ENCODE measurements around the gene PDE7B. TPM values are rescaled to one million over a fixed set of nuclear protein-coding genes. Genes with fewer than 3 reads are reported as not detected.
A peak's percentile ranks its signal among the peaks of the same experiment; 100 is the strongest.

The PDE7B gene
- total and polyA plus RNA-seq, 4 donors, result 0.26 to 3.7 (median 1.8) TPM

DNA sequence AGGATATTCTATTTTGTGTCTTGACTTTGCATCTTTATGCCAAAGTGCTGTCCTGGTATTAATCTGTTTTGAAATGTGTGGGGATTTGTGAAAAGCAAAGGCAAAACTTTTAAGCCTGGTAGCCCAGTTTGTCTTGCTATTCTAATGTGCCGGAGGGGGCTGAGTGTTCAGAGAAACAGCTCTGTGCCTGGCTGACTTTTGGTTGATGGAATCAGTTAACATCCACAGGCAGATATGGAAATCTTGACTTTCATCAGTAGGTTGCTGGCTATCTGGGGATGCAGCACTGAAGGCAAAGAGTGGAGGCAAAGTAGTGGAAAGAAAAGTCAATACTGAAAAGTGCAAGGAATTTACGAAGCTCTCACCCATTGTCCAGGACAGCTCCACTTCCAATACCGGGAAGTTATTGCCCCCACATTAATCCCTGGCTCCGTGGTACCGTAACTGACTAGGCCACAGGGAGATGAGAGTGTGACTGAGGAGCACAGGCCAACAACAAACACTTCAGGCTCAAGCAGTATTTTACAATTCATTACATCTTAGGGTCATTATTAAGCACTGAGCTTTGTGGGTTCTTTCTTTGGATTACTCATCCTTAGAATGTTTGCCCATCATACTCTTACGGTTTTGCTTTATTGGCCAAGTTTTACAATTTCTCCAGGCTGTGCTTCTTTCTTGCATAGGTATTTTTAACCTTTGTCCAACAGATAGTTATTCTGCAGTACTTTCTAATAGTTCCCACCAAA, 234.0 kb downstream of the PDE7B start:
- no peak for DNase-seq
- peak; percentile 30 for ATAC-seq (ENCODE audit: insufficient read depth, low FRiP score)
- H3K27ac ChIP-seq (ENCODE audit: low read depth in 1 of 2, low read length in 1 of 2), result no peak overlapping the region
- H3K4me1 ChIP-seq (ENCODE audit: control insufficient read depth in 5 of 5, insufficient read depth in 5 of 5, low read length in 5 of 5), result peaks cover 0 to 31% (median 9%) of the 10 kb centered on the region in 5 donors
- no peaks in the 10 kb centered on the region for H3K9me3 ChIP-seq (ENCODE audit: control insufficient read depth in 4 of 4, insufficient read depth in 3 of 4, low read length in 3 of 4)
- H3K4me3 ChIP-seq, result no peak overlapping the region
- 70 to 84% methylated on average over 6 of the region's 6 CpGs for WGBS, 2 donors
- H3K27me3 ChIP-seq (ENCODE audit: control insufficient read depth in 3 of 3, insufficient read depth in 3 of 3, low read length in 2 of 3), result no peaks in the 10 kb centered on the region
- no peak overlapping the region for H3K9ac ChIP-seq (ENCODE audit: insufficient read depth in 1 of 2, low read length in 2 of 2)
- TF ChIP-seq, protein P1, sequence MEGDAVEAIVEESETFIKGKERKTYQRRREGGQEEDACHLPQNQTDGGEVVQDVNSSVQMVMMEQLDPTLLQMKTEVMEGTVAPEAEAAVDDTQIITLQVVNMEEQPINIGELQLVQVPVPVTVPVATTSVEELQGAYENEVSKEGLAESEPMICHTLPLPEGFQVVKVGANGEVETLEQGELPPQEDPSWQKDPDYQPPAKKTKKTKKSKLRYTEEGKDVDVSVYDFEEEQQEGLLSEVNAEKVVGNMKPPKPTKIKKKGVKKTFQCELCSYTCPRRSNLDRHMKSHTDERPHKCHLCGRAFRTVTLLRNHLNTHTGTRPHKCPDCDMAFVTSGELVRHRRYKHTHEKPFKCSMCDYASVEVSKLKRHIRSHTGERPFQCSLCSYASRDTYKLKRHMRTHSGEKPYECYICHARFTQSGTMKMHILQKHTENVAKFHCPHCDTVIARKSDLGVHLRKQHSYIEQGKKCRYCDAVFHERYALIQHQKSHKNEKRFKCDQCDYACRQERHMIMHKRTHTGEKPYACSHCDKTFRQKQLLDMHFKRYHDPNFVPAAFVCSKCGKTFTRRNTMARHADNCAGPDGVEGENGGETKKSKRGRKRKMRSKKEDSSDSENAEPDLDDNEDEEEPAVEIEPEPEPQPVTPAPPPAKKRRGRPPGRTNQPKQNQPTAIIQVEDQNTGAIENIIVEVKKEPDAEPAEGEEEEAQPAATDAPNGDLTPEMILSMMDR (IDR thresholded peaks at IDR 0.05; ENCODE audit: control extremely low read depth, extremely low read depth), result no peak
- H3K36me3 ChIP-seq (ENCODE audit: control insufficient read depth in 4 of 4, insufficient read depth in 4 of 4, low read length in 4 of 4), result peaks cover 0 to 5% (median 0%) of the 10 kb centered on the region in 4 donors

DNA sequence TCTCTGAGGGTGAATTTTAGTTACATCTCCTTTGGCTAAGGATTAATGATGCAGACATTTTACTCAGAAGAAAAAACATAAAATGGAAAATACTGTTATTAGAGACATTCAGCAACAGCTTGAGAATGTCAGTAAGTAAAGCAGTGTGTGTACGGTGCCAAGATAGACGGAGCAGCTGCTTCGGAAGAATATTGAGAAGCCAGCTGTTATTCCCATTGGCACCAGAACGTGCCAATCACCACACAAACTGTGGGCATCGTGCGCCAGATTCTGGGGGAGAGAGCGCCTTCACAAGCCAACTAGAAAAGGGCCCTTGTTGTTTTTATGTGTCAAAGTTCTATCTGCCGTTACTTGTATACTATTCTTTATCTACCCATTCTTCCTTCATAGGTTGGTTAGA, 235.2 kb downstream of the PDE7B start:
- Histone ChIP-seq H3K9me3 (ENCODE audit: control insufficient read depth in 4 of 4, insufficient read depth in 3 of 4, low read length in 3 of 4) (no peaks in the 10 kb centered on the region), H3K27me3 (ENCODE audit: control insufficient read depth in 3 of 3, insufficient read depth in 3 of 3, low read length in 2 of 3) (no peaks in the 10 kb centered on the region), H3K36me3 (ENCODE audit: control insufficient read depth in 4 of 4, insufficient read depth in 4 of 4, low read length in 4 of 4) (peaks cover 0 to 5% (median 0%) of the 10 kb centered on the region in 4 donors), H3K27ac (ENCODE audit: low read depth in 1 of 2, low read length in 1 of 2) (no peak overlapping the region), H3K9ac (ENCODE audit: insufficient read depth in 1 of 2, low read length in 2 of 2) (no peak overlapping the region), H3K4me1 (ENCODE audit: control insufficient read depth in 5 of 5, insufficient read depth in 5 of 5, low read length in 5 of 5) (peaks cover 0 to 32% (median 15%) of the 10 kb centered on the region in 5 donors), H3K4me3 (no peak overlapping the region)
- TF ChIP-seq, protein P1 (IDR thresholded peaks at IDR 0.05; ENCODE audit: control extremely low read depth, extremely low read depth), result no peak
- WGBS, 2 donors, result 86 to 91% methylated on average over 8 of the region's 8 CpGs
- DNase-seq (peak; percentile 64 to 89 (median 86)), ATAC-seq (ENCODE audit: insufficient read depth, low FRiP score) (no peak)

DNA sequence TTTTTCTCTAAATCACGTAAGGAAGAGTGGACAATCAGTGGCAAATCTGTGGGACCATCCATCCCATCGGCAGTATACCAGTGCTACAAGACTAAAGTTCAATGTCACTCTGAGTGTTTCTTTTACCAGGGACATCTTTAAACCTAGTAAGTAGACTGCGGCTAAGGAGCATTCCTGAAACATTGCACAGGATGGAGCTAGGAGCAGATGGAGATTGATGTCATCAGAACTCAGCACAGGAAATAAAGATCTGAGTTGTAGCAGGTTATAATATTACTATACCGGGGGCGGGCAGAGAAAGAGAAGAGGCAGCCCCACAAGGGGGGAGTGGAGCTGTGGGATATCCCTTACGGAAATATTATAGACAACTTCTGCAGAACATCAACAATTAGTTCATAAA, 236.5 kb downstream of the PDE7B start:
- Histone ChIP-seq H3K9ac (ENCODE audit: insufficient read depth in 1 of 2, low read length in 2 of 2) (no peak overlapping the region), H3K36me3 (ENCODE audit: control insufficient read depth in 4 of 4, insufficient read depth in 4 of 4, low read length in 4 of 4) (peaks cover 0 to 5% (median 0%) of the 10 kb centered on the region in 4 donors), H3K9me3 (ENCODE audit: control insufficient read depth in 4 of 4, insufficient read depth in 3 of 4, low read length in 3 of 4) (no peaks in the 10 kb centered on the region), H3K27me3 (ENCODE audit: control insufficient read depth in 3 of 3, insufficient read depth in 3 of 3, low read length in 2 of 3) (no peaks in the 10 kb centered on the region), H3K4me1 (ENCODE audit: control insufficient read depth in 5 of 5, insufficient read depth in 5 of 5, low read length in 5 of 5) (peaks cover 0 to 30% (median 15%) of the 10 kb centered on the region in 5 donors), H3K27ac (ENCODE audit: low read depth in 1 of 2, low read length in 1 of 2) (no peak overlapping the region), H3K4me3 (no peak overlapping the region)
- no peak for DNase-seq
- TF ChIP-seq, protein P1 (IDR thresholded peaks at IDR 0.05; ENCODE audit: control extremely low read depth, extremely low read depth), result no peak
- WGBS, 2 donors, result 91 to 92% methylated on average over 6 of the region's 6 CpGs
- ATAC-seq (ENCODE audit: insufficient read depth, low FRiP score), result no peak

Data from lung (tissue), 12 donors.